Activated gamma-delta T cell treated with Interleukin-2 at 50 U/mL for 16 hours (primary cell): ENCODE measurements around the gene RNF126.
"Not testable (repeated sequence)": the region's sequence is repeated elsewhere in the genome, so short reads cannot be mapped to it uniquely, and the experiment has no call there.

Experiments used
- DNase-seq: peaks from one replicate; pipeline ENCODE4 v3.0.0-alpha.2; 2020

RNF126 gene

GRCh38 chr19:662962-663681, at the start of gene RNF126:
Gene RNF126 (minus strand): TSS chr19:663214. CDS start chr19:663121, 93 bp downstream.
- DNase-seq: peak; percentile 94

GRCh38 chr19:711254-711653, 48.2 kb upstream of the RNF126 start:
- DNase-seq: no peak

GRCh38 chr19:710767-711166, 47.8 kb upstream of the RNF126 start:
- no peak for DNase-seq

GRCh38 chr19:709965-710571, 47.1 kb upstream of the RNF126 start:
- no peak for DNase-seq

GRCh38 chr19:709196-709964, 46.4 kb upstream of the RNF126 start:
- no peak for DNase-seq

GRCh38 chr19:708154-709143, 45.4 kb upstream of the RNF126 start, which contains the start of gene PALM:
Gene PALM (plus strand): TSS chr19:708935. CDS start chr19:709147, 212 bp downstream.
- DNase-seq: no peak

GRCh38 chr19:704447-704741, 41.4 kb upstream of the RNF126 start:
- no peak for DNase-seq

- DNase-seq: peak; percentile 53
Measured at GRCh38 chr19:703651-704446, 40.8 kb upstream of the RNF126 start.

GRCh38 chr19:703329-703650, 40.3 kb upstream of the RNF126 start:
- DNase-seq: no peak

- DNase-seq: not testable (repeated sequence)
Measured at GRCh38 chr19:702847-703246, 39.8 kb upstream of the RNF126 start.

- not testable (repeated sequence) for DNase-seq
Measured at GRCh38 chr19:699885-700284, 36.9 kb upstream of the RNF126 start.

GRCh38 chr19:698529-698928, 35.5 kb upstream of the RNF126 start:
- not testable (repeated sequence) for DNase-seq

- DNase-seq: no peak
Measured at GRCh38 chr19:695352-695949, 32.4 kb upstream of the RNF126 start, which contains the start of gene PRSS57. Gene PRSS57 (minus strand): TSS chr19:695452. CDS start chr19:695430, 22 bp downstream.

GRCh38 chr19:694481-695351, 31.7 kb upstream of the RNF126 start:
- no peak for DNase-seq

GRCh38 chr19:690203-690602, 27.2 kb upstream of the RNF126 start:
- no peak for DNase-seq

GRCh38 chr19:688992-689391, 26.0 kb upstream of the RNF126 start:
- DNase-seq: no peak

GRCh38 chr19:688214-688613, 25.2 kb upstream of the RNF126 start:
- no peak for DNase-seq

- DNase-seq: no peak
Measured at GRCh38 chr19:687569-688166, 24.7 kb upstream of the RNF126 start.

- no peak for DNase-seq
Measured at GRCh38 chr19:686589-687297, 23.7 kb upstream of the RNF126 start.
